Ramos (cell line): Measurements from ENCODE around the gene GAPDH.
"Not testable (repeated sequence)": the region's sequence is repeated elsewhere in the genome, so short reads cannot be mapped to it uniquely, and the experiment has no call there.

ENCODE experiments used
- in situ Hi-C: fragments of 300-500 bp; cut with MboI; formaldehyde crosslinking; loops from one replicate; pipeline ENCODE4 v1.14.3; 2022; ENCODE audit warnings: low sequenced_read_pairs; ENCODE audit not compliant: unreplicated experiment

The GAPDH gene

GRCh38 chr12:6541371-6542165 lies 7.3 kb downstream of the GAPDH start:
- in situ Hi-C loops: no loop called here

- in situ Hi-C loops: no loop called here
Observed at GRCh38 chr12:6542209-6543009, 8.1 kb downstream of the GAPDH start.

- in situ Hi-C loops: loop anchor here (5.0 kb wide), 1 partner anchor 124 kb away; no protein-coding TSS in a partner anchor
Observed at GRCh38 chr12:6546016-6546415, 11.7 kb downstream of the GAPDH start.

GRCh38 chr12:6547566-6547965 lies 13.2 kb downstream of the GAPDH start:
- in situ Hi-C loops: loop anchor here (5.0 kb wide), 1 partner anchor 125 kb away; no protein-coding TSS in a partner anchor

GRCh38 chr12:6547987-6548386 lies 13.7 kb downstream of the GAPDH start:
- in situ Hi-C loops: loop anchor here (5.0 kb wide), 1 partner anchor 126 kb away; no protein-coding TSS in a partner anchor

- in situ Hi-C loops: loop anchor here (5.0 kb wide), 1 partner anchor 126 kb away; no protein-coding TSS in a partner anchor
Observed at GRCh38 chr12:6548556-6548955, 14.2 kb downstream of the GAPDH start.

- in situ Hi-C loops: loop anchor here (5.0 kb wide), 1 partner anchor 127 kb away; no protein-coding TSS in a partner anchor
Observed at GRCh38 chr12:6548966-6549683, 14.8 kb downstream of the GAPDH start.

GRCh38 chr12:6549684-6550151 lies 15.4 kb downstream of the GAPDH start:
- in situ Hi-C loops: loop anchor here (5.0 kb wide), 1 partner anchor 127 kb away; no protein-coding TSS in a partner anchor

- in situ Hi-C loops: no loop called here
Observed at GRCh38 chr12:6550294-6551062, 16.2 kb downstream of the GAPDH start.

- in situ Hi-C loops: no loop called here
Observed at GRCh38 chr12:6551063-6551461, 16.7 kb downstream of the GAPDH start.

GRCh38 chr12:6551496-6552139 lies 17.3 kb downstream of the GAPDH start:
- in situ Hi-C loops: no loop called here

- in situ Hi-C loops: no loop called here
Observed at GRCh38 chr12:6552140-6552551, 17.8 kb downstream of the GAPDH start.

GRCh38 chr12:6553051-6553868 lies 18.9 kb downstream of the GAPDH start:
- in situ Hi-C loops: no loop called here

- in situ Hi-C loops: no loop called here
Observed at GRCh38 chr12:6554168-6555017, 20.1 kb downstream of the GAPDH start.

GRCh38 chr12:6555018-6555691 lies 20.8 kb downstream of the GAPDH start:
- in situ Hi-C loops: no loop called here

GRCh38 chr12:6556496-6556817 lies 22.1 kb downstream of the GAPDH start:
- in situ Hi-C loops: not testable (repeated sequence)

- in situ Hi-C loops: no loop called here
Observed at GRCh38 chr12:6556857-6557256, 22.5 kb downstream of the GAPDH start.
